MCF 10A (cell line): ENCODE results near the gene MAP3K7CL. TPM values are rescaled to one million over a fixed set of nuclear protein-coding genes. Genes with fewer than 3 reads are reported as not detected.

Source experiments
- BruUV-seq: library from RNA; stranded (reverse); fragments of 400-500 nt; replicated peaks from 2 replicates; lab custom pipeline; 2021; lab: Mats Ljungman, UMichigan
- CTCF ChIA-PET: fragments of 300-600 bp; sonication (Branson Sonifier 250); formaldehyde crosslinking; extraction: SDS; loops from one replicate; lab custom pipeline; 2021; ENCODE audit warnings: antibody characterized with exemption, inconsistent platforms; lab: Yijun Ruan, JAX
- POLR2A ChIA-PET: fragments of 300-600, 350-650 bp; sonication (Branson Sonifier 250); formaldehyde crosslinking; extraction: SDS; loops from one replicate; lab custom pipeline; 2020; ENCODE audit warnings: antibody characterized with exemption, inconsistent platforms; lab: Yijun Ruan, JAX
- DNase-seq: peaks from one replicate; pipeline ENCODE4 v3.0.0-alpha.2; 2018; ENCODE audit not compliant: unreplicated experiment
- H3K27ac Mint-ChIP-seq: one replicate; pipeline ENCODE4 v1.8.0; 2022; ENCODE audit warnings: mild to moderate bottlenecking, low read depth, mixed read lengths; ENCODE audit not compliant: unreplicated experiment
- H3K27me3 Mint-ChIP-seq: one replicate; pipeline ENCODE4 v1.8.0; 2022; ENCODE audit warnings: mixed read lengths; ENCODE audit not compliant: insufficient read depth, unreplicated experiment
- H3K36me3 Mint-ChIP-seq: one replicate; pipeline ENCODE4 v1.8.0; 2022; ENCODE audit warnings: mild to moderate bottlenecking, moderate library complexity, mixed read lengths; ENCODE audit not compliant: insufficient read depth, unreplicated experiment
- H3K4me1 Mint-ChIP-seq: one replicate; pipeline ENCODE4 v1.8.0; 2022; ENCODE audit warnings: mixed read lengths; ENCODE audit not compliant: insufficient read depth, unreplicated experiment
- H3K4me3 Mint-ChIP-seq: one replicate; pipeline ENCODE4 v1.8.0; 2022; ENCODE audit warnings: mild to moderate bottlenecking, moderate library complexity, mixed read lengths; ENCODE audit not compliant: unreplicated experiment
- H3K9me3 Mint-ChIP-seq: one replicate; pipeline ENCODE4 v1.8.0; 2022; ENCODE audit warnings: mixed read lengths; ENCODE audit not compliant: unreplicated experiment
- CTCF ChIP-seq: fragments of 200-600 bp; IDR thresholded peaks from one replicate; pipeline ENCODE4 v1.8.0; 2022; ENCODE audit warnings: antibody characterized with exemption, mild to moderate bottlenecking; ENCODE audit not compliant: unreplicated experiment
- intact Hi-C: fragments of 100-400 bp; cut with micrococcal nuclease; formaldehyde crosslinking; loops from 2 replicates; pipeline ENCODE4 v1.14.1; 2022
- total RNA-seq: library from RNA; stranded (reverse); gene quantifications from 2 replicates; pipeline ENCODE4 v1.2.3, GENCODE V29; 2022

The MAP3K7CL gene
- total RNA-seq, 1 experiment from 2014 or later, result 4.9 TPM

GRCh38 chr21:29205009-29205408 lies 74.6 kb downstream of the MAP3K7CL start:
- H3K36me3 Mint-ChIP-seq, result no peaks in the 10 kb centered on the region
- intact Hi-C loops, result no loop called here
- CTCF ChIA-PET, result interaction anchor here (0.9 to 1.3 kb wide), 2 partner anchors 93 to 97 kb away, joined by 4 to 6 read pairs; partner anchors contain the start of gene BACH1

GRCh38 chr21:29205988-29206387 lies 75.5 kb downstream of the MAP3K7CL start:
- no peak for TF ChIP-seq CTCF
- intact Hi-C loops, result no loop called here
- CTCF ChIA-PET, result interaction anchor here (0.7 to 1.3 kb wide), 2 partner anchors 90 to 96 kb away, joined by 4 to 6 read pairs; no protein-coding TSS in a partner anchor

More at GRCh38 chr21:29205009-29205408, 74.6 kb downstream of the MAP3K7CL start:
- no peak for DNase-seq
- Mint-ChIP-seq H3K4me1 (no peaks in the 10 kb centered on the region), H3K27ac (no peak overlapping the region), H3K9me3 (no peaks in the 10 kb centered on the region), H3K4me3 (no peak overlapping the region), H3K27me3 (no peaks in the 10 kb centered on the region)
- TF ChIP-seq CTCF, result no peak
- no TSS peak for BruUV-seq
- POLR2A ChIA-PET, result interaction anchor here (0.7 to 2.3 kb wide), 4 partner anchors 9 to 345 kb away, joined by 3 to 7 read pairs (median 4); no protein-coding TSS in a partner anchor

GRCh38 chr21:29206445-29206844 lies 76.0 kb downstream of the MAP3K7CL start:
- Mint-ChIP-seq H3K27me3 (no peaks in the 10 kb centered on the region), H3K4me3 (no peak overlapping the region), H3K4me1 (no peaks in the 10 kb centered on the region), H3K36me3 (no peaks in the 10 kb centered on the region), H3K27ac (no peak overlapping the region), H3K9me3 (no peaks in the 10 kb centered on the region)
- ChIA-PET POLR2A (interaction anchor here (2.3 kb wide), 1 partner anchor 10 kb away, joined by 7 read pairs; no protein-coding TSS in a partner anchor), CTCF (interaction anchor here (0.7 to 1.3 kb wide), 2 partner anchors 89 to 95 kb away, joined by 4 to 6 read pairs; no protein-coding TSS in a partner anchor)
- TF ChIP-seq CTCF, result no peak
- BruUV-seq, result no TSS peak
- no peak for DNase-seq
- intact Hi-C loops, result no loop called here

More at GRCh38 chr21:29205988-29206387, 75.5 kb downstream of the MAP3K7CL start:
- Mint-ChIP-seq H3K27me3 (no peaks in the 10 kb centered on the region), H3K27ac (no peak overlapping the region), H3K4me3 (no peak overlapping the region), H3K36me3 (no peaks in the 10 kb centered on the region), H3K9me3 (no peaks in the 10 kb centered on the region), H3K4me1 (no peaks in the 10 kb centered on the region)
- no TSS peak for BruUV-seq
- no peak for DNase-seq
- POLR2A ChIA-PET, result interaction anchor here (0.9 to 2.3 kb wide), 4 partner anchors 10 to 97 kb away, joined by 3 to 7 read pairs (median 4); no protein-coding TSS in a partner anchor

GRCh38 chr21:29207201-29207600 lies 76.8 kb downstream of the MAP3K7CL start:
- no peak overlapping the region for H3K27ac Mint-ChIP-seq

More at GRCh38 chr21:29207201-29207600, 76.8 kb downstream of the MAP3K7CL start:
- Mint-ChIP-seq H3K4me1 (no peaks in the 10 kb centered on the region), H3K36me3 (no peaks in the 10 kb centered on the region), H3K9me3 (no peaks in the 10 kb centered on the region), H3K4me3 (no peak overlapping the region), H3K27me3 (no peaks in the 10 kb centered on the region)
- intact Hi-C loops, result no loop called here
- no TSS peak for BruUV-seq
- POLR2A ChIA-PET, result no interaction called here
- DNase-seq, result no peak
- TF ChIP-seq CTCF, result no peak
- CTCF ChIA-PET, result no interaction called here
